ENCODE results near the gene FZR1. TPM values are rescaled to one million over a fixed set of nuclear protein-coding genes. Genes with fewer than 3 reads are reported as not detected.
A peak's percentile ranks its signal among the peaks of the same experiment; 100 is the strongest.

Gene FZR1
- total and polyA plus RNA-seq, 9 of the 15 experiments (the other 6 are each of a cell fraction or from before 2014, with no cell fraction given) = 0.18 to 48.0 (median 22.2) TPM

- TF ChIP-seq ZNF780A (CRISPR knock-in tag; IDR thresholded peaks at IDR 0.05) = no peak
- TF ChIP-seq GMEB1 (CRISPR knock-in tag; IDR thresholded peaks at IDR 0.05) = no peak
- TF ChIP-seq NR1H2 (CRISPR knock-in tag; IDR thresholded peaks at IDR 0.05) = no peak
- TF ChIP-seq NCOA1 (IDR thresholded peaks at IDR 0.05; ENCODE audit: low read depth) = no peak
- TF ChIP-seq E2F4 (CRISPR knock-in tag; IDR thresholded peaks at IDR 0.05; ENCODE audit: low read depth) = no peak
- TF ChIP-seq TRIM24 (IDR thresholded peaks at IDR 0.05) = no peak
Measured at GRCh38 chr19:3479834-3480215, 26.3 kb upstream of the FZR1 start (continued).

DNA sequence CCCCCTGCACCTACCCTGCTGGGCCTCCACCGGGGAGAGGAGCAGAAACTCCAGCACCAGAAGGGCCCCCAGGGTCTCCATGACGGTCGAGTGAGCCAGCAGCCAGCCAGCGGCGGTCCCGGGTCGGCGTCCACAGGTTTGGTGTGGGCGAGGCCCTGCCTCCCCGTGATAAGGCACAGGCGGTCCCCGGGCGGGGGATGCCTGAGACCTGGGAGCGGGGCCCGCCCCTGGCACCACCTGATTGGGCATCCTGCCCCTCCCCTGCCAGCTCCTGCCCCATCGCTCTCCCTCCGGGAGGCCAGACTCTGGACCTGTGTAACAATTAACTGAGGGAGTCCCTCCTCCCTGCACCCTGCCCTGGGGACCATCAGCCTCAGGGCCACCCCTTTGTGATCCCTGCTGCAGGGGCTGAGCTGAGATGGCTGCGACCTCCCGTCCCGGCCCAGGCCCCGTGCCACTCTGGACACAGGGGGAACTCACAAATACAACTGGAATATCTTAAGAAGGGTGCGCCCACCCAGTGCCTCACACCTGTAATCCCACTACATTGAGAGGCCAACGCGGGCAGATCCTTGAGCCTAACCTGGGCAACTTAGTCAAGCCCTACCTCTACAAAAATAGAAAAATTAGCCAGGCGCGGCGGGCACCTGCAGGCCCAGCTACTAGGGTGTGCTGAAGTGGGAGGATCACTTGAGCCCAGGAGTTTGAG, 25.6 kb upstream of the FZR1 start, which contains the start of gene SMIM24:
Gene SMIM24 (minus strand): TSS at position 143 of the 709 bp plus-strand sequence. CDS start 62 bp downstream, at position 81.
- H3K27ac ChIP-seq (ENCODE audit: extremely low read depth, low read depth, low read length) = no peak within 1 kb of the TSS

More for the DNA sequence above, 25.6 kb upstream of the FZR1 start, which contains the start of gene SMIM24:
- peak within 1 kb of the TSS; percentile 80 for H3K4me2 ChIP-seq (ENCODE audit: insufficient read depth, low read length)
- DNase-seq (ENCODE audit: extremely low read depth in 1 of 4, low spot score in 3 of 4) (peak in 3 of 4 experiments; percentile 51 to 52 (median 51)), FAIRE-seq (no peak), ATAC-seq (no peak)
- peak within 1 kb of the TSS; percentile 69 for H2AFZ ChIP-seq (ENCODE audit: low read depth, low read length)
- peak within 1 kb of the TSS in 1 of 2 experiments; percentile 81; a peak in 1 of 4 replicates for H3K9ac ChIP-seq (ENCODE audit: insufficient read depth in 1 of 2, low read depth in 2 of 2, low read length in 2 of 2)
- in situ Hi-C loops (cut with MboI) = no loop called here
- 23% methylated on average over 22 of the region's 27 CpGs for WGBS (ENCODE audit: insufficient coverage, low coverage, missing lambda C conversion rate)
- intact Hi-C loops (cut with micrococcal nuclease) = no loop called here
- no peaks in the 10 kb centered on the region for H3K36me3 ChIP-seq (ENCODE audit: control insufficient read depth, insufficient read depth, low read length)
- H4K20me1 ChIP-seq (replicated peaks; ENCODE audit: control insufficient read depth, insufficient read depth, low read length) = peaks cover 8% of the 10 kb centered on the region; the same call in 1 of the 2 replicates
- H3K9me1 ChIP-seq (ENCODE audit: control insufficient read depth, insufficient read depth, low read length) = no peaks in the 10 kb centered on the region
- TF ChIP-seq CBFA2T3 (IDR thresholded peaks at IDR 0.05) = peak; percentile 15; the same call in 1 of the 2 replicates
- peak; percentile 43; the same call in 1 of the 2 replicates for TF ChIP-seq EGR1 (conservative IDR thresholded peaks at IDR 0.05)
- 0 out of 2 replicates have a peak, but pooled peaks have one; percentile 14 for TF ChIP-seq CBFA2T2 (conservative IDR thresholded peaks at IDR 0.05)
- no peak for TF ChIP-seq CXXC5 (CRISPR knock-in tag; IDR thresholded peaks at IDR 0.05)
- TF ChIP-seq ZBTB7A (IDR thresholded peaks at IDR 0.05; ENCODE audit: borderline replicate concordance, control insufficient read depth, low read depth, low read length) = peak; percentile 67; the same call in 1 of the 2 replicates
- no peak for TF ChIP-seq SMAD1 (IDR thresholded peaks at IDR 0.05; ENCODE audit: low read depth, low read length, partially characterized antibody)
- peaks cover 11 to 45% of the 10 kb centered on the region in 2 experiments for H3K4me1 ChIP-seq (replicated peaks in 1 of 2; ENCODE audit: control insufficient read depth in 2 of 2, insufficient read depth in 2 of 2, low read length in 2 of 2)
- peaks cover 21 to 27% of the 10 kb centered on the region in 2 experiments; a peak in 4 of 5 replicates for H3K27me3 ChIP-seq (ENCODE audit: control insufficient read depth in 2 of 2, insufficient read depth in 2 of 2, low read length in 2 of 2)
- CTCF ChIA-PET (ENCODE audit: low intra/inter-chr PET ratio) = no interaction called here
- POLR2A ChIA-PET = interaction anchor here (0.6 to 1.9 kb wide), 5 partner anchors 11 to 766 kb away, joined by 3 to 8 read pairs (median 3); partner anchors contain the start of gene DOHH
- no peaks in the 10 kb centered on the region for H3K9me3 ChIP-seq (replicated peaks; ENCODE audit: control insufficient read depth, insufficient read depth, low read depth, low read length)
- no peaks in the 10 kb centered on the region for H3K79me2 ChIP-seq (ENCODE audit: control insufficient read depth, insufficient read depth, low read length)
- H3K4me3 ChIP-seq = peak within 1 kb of the TSS; percentile 43
- no TSS peak for BruUV-seq (replicated peaks)
